Lower lobe of right lung (tissue), 2 donors: ENCODE results near the gene TNFRSF4. TPM values are rescaled to one million over a fixed set of nuclear protein-coding genes. Genes with fewer than 3 reads are reported as not detected.
A peak's percentile ranks its signal among the peaks of the same experiment; 100 is the strongest.

Experiments
- ATAC-seq, 2 donors: fragments of 200-7000 bp; cut with Tn5 transposase; one replicate each; pipeline ENCODE4 v1.9.1; 2020 to 2022; ENCODE audit warnings: mild to moderate bottlenecking in 2 of 2, moderate library complexity in 2 of 2
- DNase-seq: peaks from one replicate; pipeline ENCODE4 v3.0.0-alpha.2; 2020
- H3K27ac ChIP-seq: fragments of 200-600 bp; one replicate; pipeline ENCODE4 v1.8.0; 2022
- H3K27me3 ChIP-seq: fragments of 200-600 bp; one replicate; pipeline ENCODE4 v1.8.0; 2022; ENCODE audit warnings: low read depth
- H3K36me3 ChIP-seq: fragments of 200-600 bp; one replicate; pipeline ENCODE4 v1.8.0; 2022; ENCODE audit warnings: mild to moderate bottlenecking
- H3K4me1 ChIP-seq: fragments of 200-600 bp; one replicate; pipeline ENCODE4 v1.8.0; 2022
- H3K4me3 ChIP-seq: fragments of 200-600 bp; one replicate; pipeline ENCODE4 v1.8.0; 2022; ENCODE audit warnings: mild to moderate bottlenecking
- H3K9me3 ChIP-seq: fragments of 200-600 bp; one replicate; pipeline ENCODE4 v1.8.0; 2022
- intact Hi-C: fragments of 100-400 bp; cut with DNase I; formaldehyde crosslinking; loops from one replicate; pipeline ENCODE4 v1.11.0; 2022
- total RNA-seq: library from RNA; stranded (reverse); fragmentation: NEBNext Ultra II Directional; extraction: Animal tissue kit (Norgen Biotek cat#: 25700); gene quantifications from one replicate; pipeline ENCODE4 v1.2.1, GENCODE V29; 2021
- TF ChIP-seq, protein P1 (sequence below): fragments of 200-600 bp; IDR thresholded peaks from one replicate; pipeline ENCODE4 v1.8.0; 2022; ENCODE audit warnings: antibody characterized with exemption, mild to moderate bottlenecking
- donor health status: DM: no; HTN: yes; CAD: no; lungs with severe emphysema.

TNFRSF4 gene
- total RNA-seq, 1 donor from 2014 or later: 3.0 TPM

DNA sequence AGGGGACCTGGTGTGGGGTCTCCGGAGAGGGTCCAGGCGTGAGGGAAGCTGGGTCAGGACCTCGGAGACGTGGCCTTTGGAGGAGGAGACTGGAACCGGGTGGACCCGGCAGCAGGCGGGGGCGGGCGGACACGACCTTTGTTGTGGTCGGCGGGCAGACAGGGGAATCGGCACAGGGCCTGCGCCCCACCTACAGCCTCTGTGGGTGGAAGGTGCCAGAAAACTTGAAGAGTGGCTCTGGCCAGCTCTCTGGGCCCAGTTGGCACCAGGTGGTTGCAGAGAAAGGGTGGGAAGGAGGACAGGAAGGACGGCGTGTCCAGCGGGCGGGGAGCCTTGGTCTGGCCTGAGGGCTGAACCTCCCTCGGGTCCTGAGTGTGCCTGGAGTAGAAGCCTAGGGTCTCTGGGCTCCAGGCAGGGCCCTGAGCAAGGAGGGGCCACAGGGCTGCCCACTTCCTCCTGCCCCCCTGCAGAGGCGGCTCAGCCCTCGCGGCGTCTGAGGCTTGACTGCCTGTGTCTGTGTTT, 48.0 kb downstream of the TNFRSF4 start:
- TF ChIP-seq, protein P1, sequence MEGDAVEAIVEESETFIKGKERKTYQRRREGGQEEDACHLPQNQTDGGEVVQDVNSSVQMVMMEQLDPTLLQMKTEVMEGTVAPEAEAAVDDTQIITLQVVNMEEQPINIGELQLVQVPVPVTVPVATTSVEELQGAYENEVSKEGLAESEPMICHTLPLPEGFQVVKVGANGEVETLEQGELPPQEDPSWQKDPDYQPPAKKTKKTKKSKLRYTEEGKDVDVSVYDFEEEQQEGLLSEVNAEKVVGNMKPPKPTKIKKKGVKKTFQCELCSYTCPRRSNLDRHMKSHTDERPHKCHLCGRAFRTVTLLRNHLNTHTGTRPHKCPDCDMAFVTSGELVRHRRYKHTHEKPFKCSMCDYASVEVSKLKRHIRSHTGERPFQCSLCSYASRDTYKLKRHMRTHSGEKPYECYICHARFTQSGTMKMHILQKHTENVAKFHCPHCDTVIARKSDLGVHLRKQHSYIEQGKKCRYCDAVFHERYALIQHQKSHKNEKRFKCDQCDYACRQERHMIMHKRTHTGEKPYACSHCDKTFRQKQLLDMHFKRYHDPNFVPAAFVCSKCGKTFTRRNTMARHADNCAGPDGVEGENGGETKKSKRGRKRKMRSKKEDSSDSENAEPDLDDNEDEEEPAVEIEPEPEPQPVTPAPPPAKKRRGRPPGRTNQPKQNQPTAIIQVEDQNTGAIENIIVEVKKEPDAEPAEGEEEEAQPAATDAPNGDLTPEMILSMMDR: no peak
- H3K4me1 ChIP-seq: peaks cover 8% of the 10 kb centered on the region
- H3K27me3 ChIP-seq: peaks cover 33% of the 10 kb centered on the region
- ATAC-seq (no peak), DNase-seq (no peak)
- no peaks in the 10 kb centered on the region for H3K9me3 ChIP-seq
- H3K27ac ChIP-seq: no peak overlapping the region
- H3K36me3 ChIP-seq: no peaks in the 10 kb centered on the region
- intact Hi-C loops: no loop called here
- no peak overlapping the region for H3K4me3 ChIP-seq

DNA sequence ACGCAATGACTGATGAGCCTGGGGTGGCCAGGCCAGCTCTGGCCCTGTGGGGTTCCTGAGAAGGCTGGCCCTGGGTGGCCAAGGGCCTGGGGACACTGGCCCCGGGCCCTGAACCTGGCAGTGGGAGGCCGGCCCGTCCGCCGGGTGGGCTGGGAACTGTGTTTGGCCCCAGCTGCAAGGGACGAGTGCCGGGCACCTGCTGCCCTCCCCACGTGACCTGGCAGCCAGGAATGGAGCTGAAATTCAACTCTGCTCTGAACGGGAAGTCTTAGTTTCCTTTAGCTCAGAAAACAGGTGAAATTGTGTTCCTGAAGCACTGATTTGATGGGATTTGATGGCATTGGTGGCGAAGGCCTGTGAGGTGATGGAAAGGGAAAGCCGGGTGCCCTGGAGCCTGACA, 48.5 kb downstream of the TNFRSF4 start:
- H3K27me3 ChIP-seq: peaks cover 29% of the 10 kb centered on the region
- no peaks in the 10 kb centered on the region for H3K36me3 ChIP-seq
- H3K4me3 ChIP-seq: no peak overlapping the region
- TF ChIP-seq, protein P1: no peak
- DNase-seq: no peak
- intact Hi-C loops: no loop called here
- H3K27ac ChIP-seq: no peak overlapping the region
- peaks cover 8% of the 10 kb centered on the region for H3K4me1 ChIP-seq
- H3K9me3 ChIP-seq: no peaks in the 10 kb centered on the region
- ATAC-seq: no peak

DNA sequence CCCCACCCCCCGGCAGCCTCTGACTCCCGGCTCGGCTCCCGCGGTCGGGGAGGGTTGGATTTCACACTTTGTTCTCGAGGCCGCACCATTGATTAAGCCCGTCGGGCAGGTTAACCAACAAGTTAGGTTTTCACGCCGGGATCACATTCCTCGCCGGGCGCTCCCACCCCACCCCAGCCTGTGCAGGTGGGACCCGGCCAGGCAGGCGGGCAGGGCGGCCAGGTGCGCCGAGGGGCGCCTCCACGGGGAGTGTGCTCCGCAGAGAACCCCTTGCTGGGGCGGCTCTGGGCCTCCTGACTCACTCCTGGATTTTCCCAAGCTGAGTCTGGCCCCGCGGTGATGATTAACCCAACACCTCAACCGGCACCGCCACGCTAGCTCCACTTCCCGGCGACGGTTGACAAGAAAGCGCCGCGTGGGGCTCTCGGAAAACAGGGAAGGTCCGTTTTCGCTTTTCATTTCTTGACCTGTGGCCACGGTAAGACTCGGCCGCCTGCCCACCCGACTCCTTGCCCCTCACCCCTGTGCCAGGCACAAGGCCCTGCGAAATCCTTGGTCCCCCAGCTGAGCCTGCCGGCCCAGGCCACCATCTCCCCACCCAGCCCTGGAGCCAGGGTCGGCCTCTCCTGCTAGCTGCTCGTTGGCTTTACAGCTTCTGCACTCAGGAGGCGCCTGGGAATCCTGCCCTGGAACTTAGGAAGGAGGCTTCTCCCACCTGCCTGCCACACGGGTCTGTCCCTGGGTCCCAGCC, 49.1 kb downstream of the TNFRSF4 start:
- H3K27ac ChIP-seq: no peak overlapping the region
- H3K4me3 ChIP-seq: peak overlapping the region; percentile 54

DNA sequence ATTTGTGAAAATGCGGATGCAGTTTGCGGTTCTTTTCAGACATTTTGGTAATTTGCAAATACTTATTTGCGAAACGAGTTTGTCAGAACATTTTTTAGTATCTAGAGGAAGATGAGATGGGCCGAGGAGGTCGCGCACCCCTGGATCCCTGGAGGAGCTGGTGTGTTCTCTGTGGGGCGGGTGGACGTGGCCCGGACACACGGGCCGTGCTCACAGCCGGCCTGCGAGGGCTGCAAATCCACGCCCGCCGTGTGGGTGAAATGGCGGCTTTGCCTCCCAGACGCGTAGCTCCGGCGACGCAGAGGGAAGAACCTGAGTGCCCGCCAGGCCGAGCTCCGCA, 49.6 kb downstream of the TNFRSF4 start:
- DNase-seq (no peak), ATAC-seq (no peak)
- H3K36me3 ChIP-seq: no peaks in the 10 kb centered on the region
- H3K9me3 ChIP-seq: no peaks in the 10 kb centered on the region
- peak overlapping the region; percentile 54 for H3K4me3 ChIP-seq
- intact Hi-C loops: no loop called here
- H3K4me1 ChIP-seq: peaks cover 8% of the 10 kb centered on the region
- TF ChIP-seq, protein P1: no peak
- no peak overlapping the region for H3K27ac ChIP-seq
- peaks cover 19% of the 10 kb centered on the region for H3K27me3 ChIP-seq

More for the DNA sequence above, 49.1 kb downstream of the TNFRSF4 start:
- no peaks in the 10 kb centered on the region for H3K36me3 ChIP-seq
- DNase-seq (no peak), ATAC-seq (peak; percentile 3 to 4)
- peaks cover 24% of the 10 kb centered on the region for H3K27me3 ChIP-seq
- TF ChIP-seq, protein P1: no peak
- H3K9me3 ChIP-seq: no peaks in the 10 kb centered on the region
- H3K4me1 ChIP-seq: peaks cover 8% of the 10 kb centered on the region
- intact Hi-C loops: no loop called here

DNA sequence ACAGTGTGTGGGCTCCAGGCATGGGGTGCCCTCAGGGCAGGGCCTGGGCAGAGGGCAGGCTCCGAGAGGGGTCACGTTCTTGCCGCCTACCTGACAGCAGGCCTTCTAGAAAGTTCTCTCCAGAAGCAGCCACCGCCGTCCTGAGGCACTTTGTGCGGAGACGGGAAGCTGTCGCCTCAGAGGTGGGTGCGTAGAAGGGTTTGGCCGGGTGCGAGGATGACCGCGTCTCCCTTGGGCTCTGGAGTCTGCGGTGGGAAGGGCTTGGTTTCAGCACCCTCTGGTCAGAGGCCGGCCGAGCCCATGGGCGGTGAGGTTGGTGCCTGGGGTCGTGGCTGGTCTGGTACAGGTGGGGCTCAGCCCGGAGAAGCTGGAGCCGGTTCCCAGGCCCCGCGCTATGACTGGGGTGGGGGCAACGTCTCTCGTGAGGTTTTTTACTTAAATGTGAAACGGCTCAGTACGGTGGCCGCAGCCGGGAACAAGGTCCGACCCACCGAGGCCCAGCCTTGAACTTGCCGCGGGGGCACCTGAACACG, 50.3 kb downstream of the TNFRSF4 start:
- H3K4me1 ChIP-seq: peaks cover 15% of the 10 kb centered on the region
- ATAC-seq (peak; percentile 0 to 25), DNase-seq (no peak)
- peak overlapping the region; percentile 54 for H3K4me3 ChIP-seq
- TF ChIP-seq, protein P1: no peak
- H3K27ac ChIP-seq: peak overlapping the region; percentile 77
- no peaks in the 10 kb centered on the region for H3K36me3 ChIP-seq
- H3K27me3 ChIP-seq: peaks cover 13% of the 10 kb centered on the region
- H3K9me3 ChIP-seq: no peaks in the 10 kb centered on the region
- intact Hi-C loops: no loop called here
